NOMO-1 treated with dmso at 0.1 percent for 144 hours (cell line): Measurements from ENCODE around the gene PACC1.
A peak's percentile ranks its signal among the peaks of the same experiment; 100 is the strongest.
"Not testable (repeated sequence)": the region's sequence is repeated elsewhere in the genome, so short reads cannot be mapped to it uniquely, and the experiment has no call there.

Experiments used
- DNase-seq: peaks from one replicate; lab custom pipeline; 2025; ENCODE audit not compliant: unreplicated experiment; lab: John Stamatoyannopoulos, UW

The PACC1 gene

DNA sequence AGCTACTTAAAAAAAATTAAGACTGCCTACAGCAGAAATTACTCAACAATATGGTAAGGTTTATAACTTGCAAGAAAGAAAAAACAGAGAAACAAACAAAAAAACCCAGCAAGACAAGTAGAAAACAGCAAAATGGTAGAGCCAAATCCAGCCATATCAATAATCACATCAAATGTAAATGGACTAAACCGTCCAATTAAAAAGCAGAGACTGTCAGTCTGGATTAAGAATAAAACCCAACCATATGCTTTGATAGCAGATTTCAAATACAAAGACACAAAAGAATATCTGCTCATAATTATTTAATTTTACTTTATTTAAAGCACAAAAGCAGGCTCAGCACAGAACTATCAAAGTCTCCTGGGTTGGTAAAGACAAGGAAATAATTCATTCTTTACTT is 17.5 kb downstream of the PACC1 start:
- no peak for DNase-seq

- DNase-seq, result no peak
These were observed 18.0 kb downstream of the PACC1 start for GRCh38 chr1:212396638-212397037.

GRCh38 chr1:212395678-212396437 is 18.8 kb downstream of the PACC1 start:
- DNase-seq, result not testable (repeated sequence)

GRCh38 chr1:212388985-212389716 is 25.5 kb downstream of the PACC1 start:
- no peak for DNase-seq

DNA sequence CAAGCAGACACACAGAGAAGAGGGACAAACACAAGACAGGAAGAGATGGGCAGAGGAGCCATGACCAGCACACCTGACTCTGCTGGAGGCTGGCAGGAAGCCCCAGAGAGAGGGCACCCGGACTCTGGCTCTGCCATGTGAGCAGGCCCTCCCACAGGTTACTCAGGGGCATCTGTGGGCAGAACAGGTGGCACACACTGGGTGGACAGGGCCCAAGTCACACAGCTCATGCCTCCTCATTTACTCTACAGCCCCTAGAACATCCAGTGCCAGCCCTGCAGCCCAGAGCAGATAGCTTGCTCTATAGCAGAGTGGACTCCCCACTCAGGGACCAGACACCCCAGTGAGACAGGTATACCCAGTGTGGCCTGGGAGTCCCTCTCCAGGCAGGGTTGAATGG is 28.7 kb downstream of the PACC1 start:
- no peak for DNase-seq

DNA sequence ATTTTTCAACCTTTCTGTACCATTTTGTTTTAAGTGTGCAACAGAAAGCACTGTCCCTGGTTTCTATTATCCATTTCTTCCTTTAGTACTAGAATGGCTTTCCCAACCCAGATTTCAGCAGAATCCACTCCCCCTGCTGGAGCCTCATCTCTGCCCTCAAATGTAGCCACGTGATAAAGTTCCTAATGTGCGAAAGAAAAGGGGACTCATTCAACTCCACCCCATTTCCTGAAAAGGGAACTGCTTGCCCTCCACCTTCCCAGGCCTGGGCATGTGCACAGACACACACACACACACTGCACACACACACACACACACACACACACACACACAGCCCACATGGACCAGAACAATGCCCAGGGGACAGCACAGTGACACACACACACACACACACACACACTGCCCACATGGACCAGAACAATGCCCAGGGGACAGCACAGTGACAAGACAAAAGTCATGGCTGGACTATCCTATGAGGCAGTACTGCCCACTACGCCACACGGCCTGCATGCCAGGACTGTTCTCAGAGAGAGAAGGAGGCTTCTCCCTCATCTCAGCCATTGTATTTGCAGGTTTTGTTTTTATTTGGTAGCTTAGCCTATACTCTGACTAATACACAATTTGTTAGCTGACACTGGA is 33.2 kb downstream of the PACC1 start:
- DNase-seq, result no peak

DNA sequence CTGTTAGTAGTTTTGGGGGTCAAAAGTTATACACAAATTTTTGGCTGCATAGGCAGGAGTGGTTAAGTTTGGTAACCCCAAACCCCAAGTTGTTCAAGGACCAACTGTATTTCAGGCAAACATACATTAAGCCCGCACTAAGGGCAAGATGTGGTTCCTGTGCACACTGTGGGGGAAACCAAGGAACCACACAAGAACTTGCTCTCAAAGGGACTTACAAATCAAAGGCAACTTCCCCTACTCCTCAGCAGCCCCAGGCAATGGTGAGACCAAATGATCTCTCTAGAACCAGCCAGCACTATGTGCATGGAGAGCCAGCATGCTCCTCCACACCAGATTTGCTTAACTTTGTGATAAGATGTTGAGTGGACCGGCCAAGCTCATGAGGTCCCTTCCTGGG is 35.3 kb downstream of the PACC1 start:
- no peak for DNase-seq

- DNase-seq, result no peak
These were observed 37.0 kb downstream of the PACC1 start for GRCh38 chr1:212377644-212378043.

GRCh38 chr1:212375986-212376385 is 38.7 kb downstream of the PACC1 start:
- no peak for DNase-seq

- DNase-seq, result peak; percentile 23
These were observed 46.6 kb downstream of the PACC1 start for GRCh38 chr1:212368073-212368484.

DNA sequence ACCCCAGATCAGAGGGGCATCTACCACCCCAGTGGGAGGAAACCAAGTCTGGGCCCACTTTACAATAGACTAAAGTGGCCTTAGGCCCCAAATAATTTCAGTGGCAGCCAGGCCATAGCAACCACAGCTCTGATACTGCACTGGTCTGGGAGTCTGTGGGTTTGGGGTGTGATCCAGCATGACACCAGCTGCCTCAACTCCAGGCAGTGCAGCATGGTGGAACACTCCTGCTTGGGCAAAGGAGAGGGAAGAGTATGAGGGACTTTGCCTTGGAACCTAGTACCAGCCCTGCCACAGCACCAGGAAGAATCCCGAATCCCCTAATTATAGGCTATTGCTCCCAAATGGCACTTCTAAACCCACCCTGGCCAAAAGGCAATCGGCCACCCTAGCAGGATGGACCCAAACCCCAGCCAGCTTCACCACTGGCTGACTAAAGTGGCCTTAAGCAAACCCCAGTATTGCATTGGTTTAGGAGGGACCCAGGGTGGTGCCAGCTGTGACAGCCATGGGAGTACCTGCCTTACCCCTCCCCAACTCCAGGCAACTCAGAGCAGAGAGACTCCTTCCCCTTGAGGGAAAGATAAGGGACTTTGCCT is 47.1 kb downstream of the PACC1 start:
- DNase-seq, result no peak

DNA sequence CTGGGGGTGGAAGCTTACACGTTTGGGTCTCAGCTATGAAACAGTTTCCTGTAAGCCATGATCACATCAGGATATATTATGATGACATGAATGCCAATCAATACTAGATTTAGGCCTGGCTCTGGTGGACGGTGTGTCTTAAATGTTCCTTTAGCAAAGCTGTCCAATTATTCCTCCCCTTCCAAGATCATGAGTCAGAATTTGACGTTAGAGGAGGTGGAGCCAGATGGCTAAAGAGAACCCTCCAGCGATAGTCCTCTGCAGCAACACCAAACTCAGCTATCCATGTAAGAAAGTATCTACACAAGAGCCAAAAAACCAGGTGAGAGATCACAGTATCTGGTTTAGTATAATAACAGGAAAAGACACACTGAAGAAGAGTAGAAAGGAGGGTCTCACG is 47.8 kb downstream of the PACC1 start:
- no peak for DNase-seq

DNA sequence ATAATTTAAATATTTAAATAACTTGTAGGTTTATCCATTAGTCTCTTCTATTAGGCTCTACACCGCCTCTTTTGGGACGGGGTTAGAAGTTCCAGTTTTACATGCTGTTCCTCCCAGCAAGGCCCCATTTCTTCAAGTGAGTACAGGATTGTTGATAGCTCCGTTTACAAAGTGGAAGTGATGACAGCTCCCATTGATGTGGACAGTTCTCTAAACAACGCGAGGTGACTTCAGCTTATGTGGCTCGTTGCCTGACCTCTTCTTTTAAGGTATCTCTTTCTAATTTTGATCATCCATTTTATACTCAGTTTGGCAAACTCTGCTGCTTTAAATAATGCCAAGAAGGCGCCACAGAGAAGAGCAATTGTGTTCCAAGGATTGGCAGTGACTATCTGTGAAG is 49.7 kb downstream of the PACC1 start:
- no peak for DNase-seq

GRCh38 chr1:212359794-212360479 is 54.7 kb downstream of the PACC1 start:
- no peak for DNase-seq

DNA sequence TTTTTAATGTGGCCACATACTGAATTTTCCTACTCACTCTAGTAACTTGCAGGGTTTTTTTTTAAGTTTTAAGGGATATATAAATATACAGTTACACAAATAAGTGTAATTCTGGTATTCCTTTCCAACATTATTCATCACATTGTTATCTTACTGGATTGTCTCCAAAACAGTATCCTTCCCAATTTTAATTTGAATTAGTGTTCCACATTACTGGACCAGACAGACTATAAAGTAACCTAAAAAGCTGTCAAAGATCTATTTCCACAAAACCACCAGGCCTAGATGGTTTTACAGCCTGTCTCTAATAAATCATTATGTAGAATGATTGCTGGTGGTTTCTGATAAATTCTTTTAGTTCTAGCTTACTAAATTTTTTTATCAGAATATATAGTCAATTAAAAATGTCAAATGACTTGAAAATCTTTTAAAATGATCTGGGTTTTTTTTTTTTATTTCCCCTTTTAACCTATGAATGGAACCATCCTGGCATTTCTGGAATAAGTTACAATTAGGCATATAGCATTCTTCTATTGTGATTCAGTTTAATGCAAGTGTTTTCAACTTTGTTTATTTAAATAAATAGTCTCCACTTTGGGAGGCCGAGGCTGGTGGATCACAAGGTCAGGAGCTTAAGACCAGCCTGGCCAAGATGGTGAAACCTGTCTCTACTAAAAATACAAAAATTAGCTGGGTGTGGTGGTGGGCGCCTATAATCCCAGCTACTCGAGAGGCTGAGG is 59.3 kb downstream of the PACC1 start:
- DNase-seq, result no peak

GRCh38 chr1:212354464-212354863 is 60.2 kb downstream of the PACC1 start:
- no peak for DNase-seq

DNA sequence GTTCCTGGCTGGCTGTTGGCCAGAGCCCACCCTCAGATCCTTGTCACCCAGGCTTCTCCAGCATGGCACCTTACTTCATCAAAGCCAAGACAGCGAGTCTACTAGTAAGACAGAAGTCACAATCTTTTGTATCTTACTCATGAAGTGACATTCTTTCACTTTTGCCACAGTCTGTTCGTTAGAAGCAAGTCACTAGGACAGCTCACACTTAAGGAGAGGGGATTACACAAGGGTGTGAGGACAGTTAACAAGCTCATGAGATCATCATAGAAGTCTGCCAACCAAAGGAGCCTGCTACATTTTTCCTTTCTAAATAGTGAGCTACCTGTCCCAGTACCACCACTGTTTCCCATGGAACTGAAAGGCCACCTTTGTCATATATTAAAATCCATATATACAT is 61.5 kb downstream of the PACC1 start:
- no peak for DNase-seq

- DNase-seq, result no peak
These were observed 62.9 kb downstream of the PACC1 start for GRCh38 chr1:212351588-212352362.

DNA sequence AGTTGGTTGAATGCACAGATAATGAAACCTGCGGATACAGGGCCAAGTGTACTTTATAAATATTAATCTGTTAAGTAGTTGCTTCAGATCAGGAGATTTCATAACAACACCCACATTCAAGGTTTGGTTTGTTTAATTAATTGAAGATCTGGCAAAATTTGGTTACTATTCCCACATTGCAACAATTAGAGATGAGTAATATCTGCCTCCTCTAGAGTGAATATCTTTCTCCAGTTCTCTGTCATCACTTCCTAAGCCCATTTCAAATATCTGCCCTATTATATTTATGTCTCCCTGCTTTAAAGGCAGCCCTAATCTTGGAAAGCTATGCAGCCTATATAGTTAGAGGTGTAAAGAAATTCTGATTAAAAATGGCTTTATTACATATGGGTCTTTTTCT is 68.1 kb downstream of the PACC1 start:
- no peak for DNase-seq

DNA sequence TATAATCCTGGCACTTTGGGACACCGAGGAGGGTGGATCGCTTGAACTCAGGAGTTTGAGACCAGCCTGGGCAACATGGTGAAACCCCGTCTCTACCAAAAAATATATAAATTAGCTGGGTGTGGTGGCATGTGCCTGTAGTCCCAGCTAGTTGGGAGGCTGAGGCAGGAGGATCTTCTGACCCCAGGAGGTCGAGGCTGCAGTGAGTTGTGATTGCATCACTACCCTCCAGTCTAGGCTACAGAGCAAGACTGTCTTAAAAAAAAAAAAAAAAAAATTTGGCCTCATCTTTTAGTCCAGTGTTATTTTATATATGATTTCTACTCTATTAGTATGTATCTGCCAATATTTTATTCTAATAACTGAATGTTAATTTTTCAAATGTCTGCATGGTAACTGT is 69.8 kb downstream of the PACC1 start:
- no peak for DNase-seq
